Liver (tissue), 9 donors: Measurements from ENCODE around the gene SORL1. TPM values are rescaled to one million over a fixed set of nuclear protein-coding genes. Genes with fewer than 3 reads are reported as not detected.

Experiments used
- DNase-seq: peaks from one replicate; pipeline ENCODE4 v3.0.0-alpha.2; 2017; ENCODE audit warnings: low spot score
- H3K27ac ChIP-seq, 2 donors: one replicate each; pipeline ENCODE4 v1.7.0; 2013; ENCODE audit warnings: inconsistent platforms in 2 of 2, low read length in 2 of 2, control low read depth in 1 of 2, low read depth in 1 of 2, mild to moderate bottlenecking in 1 of 2
- H3K27me3 ChIP-seq, 4 donors: one replicate each; pipeline versions ENCODE4 v1.6.1 to v1.7.0; 2013; ENCODE audit warnings: low read length in 3 of 4, inconsistent platforms in 1 of 4, mild to moderate bottlenecking in 1 of 4, moderate library complexity in 1 of 4; ENCODE audit not compliant: control insufficient read depth in 4 of 4, insufficient read depth in 4 of 4
- H3K36me3 ChIP-seq, 4 donors: one replicate each; pipeline versions ENCODE4 v1.6.1 to v1.7.0; 2013; ENCODE audit warnings: low read length in 3 of 4, mild to moderate bottlenecking in 3 of 4, low read depth in 1 of 4, moderate library complexity in 1 of 4; ENCODE audit not compliant: control insufficient read depth in 4 of 4, insufficient read depth in 3 of 4
- H3K4me1 ChIP-seq, 4 donors: one replicate each; pipeline versions ENCODE4 v1.6.1 to v1.7.0; 2013; ENCODE audit warnings: low read length in 3 of 4, mild to moderate bottlenecking in 3 of 4, moderate library complexity in 1 of 4; ENCODE audit not compliant: control insufficient read depth in 4 of 4, insufficient read depth in 4 of 4
- H3K4me3 ChIP-seq, 3 donors: one replicate each; pipeline versions ENCODE4 v1.6.1 to v1.7.0; 2013; ENCODE audit warnings: low read length in 3 of 3, control low read depth in 1 of 3, low read depth in 1 of 3, mild to moderate bottlenecking in 1 of 3
- H3K9ac ChIP-seq, 2 donors: one replicate each; pipeline ENCODE4 v1.7.0; 2013; ENCODE audit warnings: low read length in 2 of 2, mild to moderate bottlenecking in 2 of 2, moderate library complexity in 2 of 2, control low read depth in 1 of 2, low read depth in 1 of 2
- H3K9me3 ChIP-seq, 4 donors: one replicate each; pipeline versions ENCODE4 v1.6.1 to v1.7.0; 2013; ENCODE audit warnings: low read length in 3 of 4; ENCODE audit not compliant: control insufficient read depth in 4 of 4
- ATF3 ChIP-seq: IDR thresholded peaks from 2 replicates; pipeline ENCODE4 v1.6.1; 2016; ENCODE audit warnings: antibody characterized with exemption
- EGR1 ChIP-seq, 2 donors: IDR thresholded peaks; 2 replicates each; pipeline ENCODE4 v1.6.1; 2016 to 2018; ENCODE audit warnings: antibody characterized with exemption in 2 of 2, low read depth in 2 of 2
- FOXA1 ChIP-seq: IDR thresholded peaks from 2 replicates; pipeline ENCODE4 v1.6.1; 2016; ENCODE audit warnings: antibody characterized with exemption
- FOXA2 ChIP-seq: IDR thresholded peaks from 2 replicates; pipeline ENCODE4 v1.6.1; 2016; ENCODE audit warnings: antibody characterized with exemption
- GABPA ChIP-seq, 2 donors: IDR thresholded peaks in 1 of 2; conservative IDR thresholded peaks in 1 of 2; 2 replicates each; pipeline ENCODE4 v1.6.1; 2016; ENCODE audit warnings: antibody characterized with exemption in 2 of 2, mild to moderate bottlenecking in 1 of 2, moderate library complexity in 1 of 2
- HNF4A ChIP-seq, 2 donors: conservative IDR thresholded peaks; 2 replicates each; pipeline ENCODE4 v1.6.1; 2016; ENCODE audit warnings: antibody characterized with exemption in 2 of 2, mild to moderate bottlenecking in 2 of 2
- HNF4G ChIP-seq: IDR thresholded peaks from 2 replicates; pipeline ENCODE4 v1.6.1; 2016; ENCODE audit warnings: antibody characterized with exemption
- JUND ChIP-seq, 2 donors: IDR thresholded peaks; 2 replicates each; pipeline ENCODE4 v1.6.1; 2016; ENCODE audit warnings: antibody characterized with exemption in 2 of 2
- MAX ChIP-seq: IDR thresholded peaks from 2 replicates; pipeline ENCODE4 v1.6.1; 2016; ENCODE audit warnings: antibody characterized with exemption
- NR2F2 ChIP-seq: IDR thresholded peaks from 2 replicates; pipeline ENCODE4 v1.6.1; 2016; ENCODE audit warnings: antibody characterized with exemption
- RAD21 ChIP-seq, 2 donors: IDR thresholded peaks; 2 replicates each; pipeline ENCODE4 v1.6.1; 2016; ENCODE audit warnings: antibody characterized with exemption in 2 of 2, mild to moderate bottlenecking in 2 of 2
- RXRA ChIP-seq, 2 donors: IDR thresholded peaks; 2 replicates each; pipeline ENCODE4 v1.6.1; 2017 to 2018; ENCODE audit warnings: antibody characterized with exemption in 2 of 2, mild to moderate bottlenecking in 1 of 2
- SP1 ChIP-seq: IDR thresholded peaks from 2 replicates; pipeline ENCODE4 v1.6.1; 2018; ENCODE audit warnings: antibody characterized with exemption, mild to moderate bottlenecking
- TAF1 ChIP-seq: conservative IDR thresholded peaks from 2 replicates; pipeline ENCODE4 v1.6.1; 2016; ENCODE audit warnings: antibody characterized with exemption, mild to moderate bottlenecking
- YY1 ChIP-seq: IDR thresholded peaks from 2 replicates; pipeline ENCODE4 v1.6.1; 2016; ENCODE audit warnings: antibody characterized with exemption, mild to moderate bottlenecking
- WGBS: extraction: QIAGEN DNeasy Blood & Tissue Kit; methylation state at CpG from one replicate; pipeline ENCODE4 v1.1.7; 2013; 5-methylcytosine and 5-hydroxymethylcytosine counted together
- polyA plus RNA-seq, 2 donors: library from polyadenylated mRNA; stranded (reverse) in 1 of 2; unstranded in 1 of 2; fragments of 200-250 nt in 1 of 2; fragments of >200 nt in 1 of 2; fragmentation: Nextera tagmentation in 1 of 2; extraction: Ambion mirVana in 1 of 2; gene quantifications; one replicate each; pipeline versions ENCODE4 v1.2.1 to v1.2.3, GENCODE V29; 2013 to 2015
- total RNA-seq, 2 donors: library from RNA; depleted of rRNA; stranded (reverse); fragments of >200 nt; gene quantifications; one replicate each; pipeline ENCODE4 v1.2.3, GENCODE V29; 2014
- TF ChIP-seq, protein P1 (sequence below): fragments of 150-350 bp; IDR thresholded peaks from 2 replicates; pipeline ENCODE4 v1.5.1; 2017; ENCODE audit warnings: improper control_type of control experiment, low read depth, low read length; ENCODE audit not compliant: missing input control
- TF ChIP-seq, protein P2 (sequence below): IDR thresholded peaks from 2 replicates; pipeline ENCODE4 v1.6.1; 2016; ENCODE audit warnings: antibody characterized with exemption, mild to moderate bottlenecking
- TF ChIP-seq, protein P3 (sequence below): IDR thresholded peaks from 2 replicates; pipeline ENCODE4 v1.6.1; 2016; ENCODE audit warnings: antibody characterized with exemption
- donor health status: healthy.
- donor health status: healthy.
- donor health status: healthy.
- donor health status: healthy.
- donor health status: healthy.

SORL1 gene
- total and polyA plus RNA-seq, 4 donors = 14.6 to 124 (median 25.4) TPM

DNA sequence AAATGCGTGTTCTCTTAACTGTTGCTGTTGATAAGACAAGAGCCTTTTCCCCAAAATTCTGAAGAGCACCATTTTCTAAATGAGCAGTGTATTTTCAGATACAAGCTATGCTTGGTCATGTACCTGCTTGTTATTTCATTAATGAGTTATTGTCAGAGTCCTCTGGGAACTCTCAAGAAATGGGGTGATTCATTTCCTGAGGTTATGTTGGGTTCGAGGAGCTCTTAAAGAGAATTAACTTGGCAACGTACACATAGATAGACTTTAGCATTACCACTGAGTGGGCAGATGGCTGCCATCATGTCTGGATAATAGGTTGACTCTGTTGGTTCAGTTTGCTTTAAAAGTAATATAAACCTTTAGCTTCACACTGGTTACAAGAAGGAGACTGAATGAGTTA is 88.5 kb downstream of the SORL1 start:
- no peak overlapping the region for H3K9ac ChIP-seq
- DNase-seq = no peak
- no peaks in the 10 kb centered on the region for H3K9me3 ChIP-seq
- H3K27ac ChIP-seq = no peak overlapping the region
- H3K27me3 ChIP-seq = no peaks in the 10 kb centered on the region
- WGBS = 92% methylated on average over 3 of the region's 3 CpGs
- H3K36me3 ChIP-seq = peaks cover 3 to 42% (median 32%) of the 10 kb centered on the region in 4 donors
- H3K4me3 ChIP-seq = no peak overlapping the region
- no peaks in the 10 kb centered on the region for H3K4me1 ChIP-seq
- no peak for TF ChIP-seq EGR1 (IDR thresholded peaks at IDR 0.05; ENCODE audit: low read depth in 2 of 2)
- no peak for TF ChIP-seq RAD21 (IDR thresholded peaks at IDR 0.05)
- TF ChIP-seq GABPA (IDR thresholded peaks at IDR 0.05 in 1 of 2, conservative IDR thresholded peaks at IDR 0.05 in 1 of 2) = no peak
- TF ChIP-seq NR2F2 = no peak
- no peak for TF ChIP-seq HNF4A (conservative IDR thresholded peaks at IDR 0.05)
- no peak for TF ChIP-seq ATF3
- no peak for TF ChIP-seq YY1
- no peak for TF ChIP-seq FOXA2
- no peak for TF ChIP-seq HNF4G
- TF ChIP-seq, protein P1, sequence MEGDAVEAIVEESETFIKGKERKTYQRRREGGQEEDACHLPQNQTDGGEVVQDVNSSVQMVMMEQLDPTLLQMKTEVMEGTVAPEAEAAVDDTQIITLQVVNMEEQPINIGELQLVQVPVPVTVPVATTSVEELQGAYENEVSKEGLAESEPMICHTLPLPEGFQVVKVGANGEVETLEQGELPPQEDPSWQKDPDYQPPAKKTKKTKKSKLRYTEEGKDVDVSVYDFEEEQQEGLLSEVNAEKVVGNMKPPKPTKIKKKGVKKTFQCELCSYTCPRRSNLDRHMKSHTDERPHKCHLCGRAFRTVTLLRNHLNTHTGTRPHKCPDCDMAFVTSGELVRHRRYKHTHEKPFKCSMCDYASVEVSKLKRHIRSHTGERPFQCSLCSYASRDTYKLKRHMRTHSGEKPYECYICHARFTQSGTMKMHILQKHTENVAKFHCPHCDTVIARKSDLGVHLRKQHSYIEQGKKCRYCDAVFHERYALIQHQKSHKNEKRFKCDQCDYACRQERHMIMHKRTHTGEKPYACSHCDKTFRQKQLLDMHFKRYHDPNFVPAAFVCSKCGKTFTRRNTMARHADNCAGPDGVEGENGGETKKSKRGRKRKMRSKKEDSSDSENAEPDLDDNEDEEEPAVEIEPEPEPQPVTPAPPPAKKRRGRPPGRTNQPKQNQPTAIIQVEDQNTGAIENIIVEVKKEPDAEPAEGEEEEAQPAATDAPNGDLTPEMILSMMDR = no peak
- TF ChIP-seq MAX = no peak
- no peak for TF ChIP-seq RXRA (IDR thresholded peaks at IDR 0.05)
- no peak for TF ChIP-seq JUND (IDR thresholded peaks at IDR 0.05)
- no peak for TF ChIP-seq TAF1
- no peak for TF ChIP-seq FOXA1
- TF ChIP-seq, protein P2, sequence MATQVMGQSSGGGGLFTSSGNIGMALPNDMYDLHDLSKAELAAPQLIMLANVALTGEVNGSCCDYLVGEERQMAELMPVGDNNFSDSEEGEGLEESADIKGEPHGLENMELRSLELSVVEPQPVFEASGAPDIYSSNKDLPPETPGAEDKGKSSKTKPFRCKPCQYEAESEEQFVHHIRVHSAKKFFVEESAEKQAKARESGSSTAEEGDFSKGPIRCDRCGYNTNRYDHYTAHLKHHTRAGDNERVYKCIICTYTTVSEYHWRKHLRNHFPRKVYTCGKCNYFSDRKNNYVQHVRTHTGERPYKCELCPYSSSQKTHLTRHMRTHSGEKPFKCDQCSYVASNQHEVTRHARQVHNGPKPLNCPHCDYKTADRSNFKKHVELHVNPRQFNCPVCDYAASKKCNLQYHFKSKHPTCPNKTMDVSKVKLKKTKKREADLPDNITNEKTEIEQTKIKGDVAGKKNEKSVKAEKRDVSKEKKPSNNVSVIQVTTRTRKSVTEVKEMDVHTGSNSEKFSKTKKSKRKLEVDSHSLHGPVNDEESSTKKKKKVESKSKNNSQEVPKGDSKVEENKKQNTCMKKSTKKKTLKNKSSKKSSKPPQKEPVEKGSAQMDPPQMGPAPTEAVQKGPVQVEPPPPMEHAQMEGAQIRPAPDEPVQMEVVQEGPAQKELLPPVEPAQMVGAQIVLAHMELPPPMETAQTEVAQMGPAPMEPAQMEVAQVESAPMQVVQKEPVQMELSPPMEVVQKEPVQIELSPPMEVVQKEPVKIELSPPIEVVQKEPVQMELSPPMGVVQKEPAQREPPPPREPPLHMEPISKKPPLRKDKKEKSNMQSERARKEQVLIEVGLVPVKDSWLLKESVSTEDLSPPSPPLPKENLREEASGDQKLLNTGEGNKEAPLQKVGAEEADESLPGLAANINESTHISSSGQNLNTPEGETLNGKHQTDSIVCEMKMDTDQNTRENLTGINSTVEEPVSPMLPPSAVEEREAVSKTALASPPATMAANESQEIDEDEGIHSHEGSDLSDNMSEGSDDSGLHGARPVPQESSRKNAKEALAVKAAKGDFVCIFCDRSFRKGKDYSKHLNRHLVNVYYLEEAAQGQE = no peak
- no peak for TF ChIP-seq SP1

GRCh38 chr11:121543836-121544380 is 91.8 kb downstream of the SORL1 start:
- H3K9me3 ChIP-seq = no peaks in the 10 kb centered on the region
- peaks cover 3 to 47% (median 36%) of the 10 kb centered on the region in 4 donors for H3K36me3 ChIP-seq
- WGBS = 94% methylated on average over 6 of the region's 6 CpGs
- no peaks in the 10 kb centered on the region for H3K4me1 ChIP-seq
- H3K27ac ChIP-seq = no peak overlapping the region
- no peak overlapping the region for H3K9ac ChIP-seq
- DNase-seq = no peak
- H3K4me3 ChIP-seq = no peak overlapping the region
- no peaks in the 10 kb centered on the region for H3K27me3 ChIP-seq
- TF ChIP-seq JUND (IDR thresholded peaks at IDR 0.05) = no peak
- TF ChIP-seq MAX = no peak
- no peak for TF ChIP-seq FOXA1
- no peak for TF ChIP-seq GABPA (IDR thresholded peaks at IDR 0.05 in 1 of 2, conservative IDR thresholded peaks at IDR 0.05 in 1 of 2)
- no peak for TF ChIP-seq NR2F2
- TF ChIP-seq RXRA (IDR thresholded peaks at IDR 0.05) = no peak
- TF ChIP-seq, protein P3, sequence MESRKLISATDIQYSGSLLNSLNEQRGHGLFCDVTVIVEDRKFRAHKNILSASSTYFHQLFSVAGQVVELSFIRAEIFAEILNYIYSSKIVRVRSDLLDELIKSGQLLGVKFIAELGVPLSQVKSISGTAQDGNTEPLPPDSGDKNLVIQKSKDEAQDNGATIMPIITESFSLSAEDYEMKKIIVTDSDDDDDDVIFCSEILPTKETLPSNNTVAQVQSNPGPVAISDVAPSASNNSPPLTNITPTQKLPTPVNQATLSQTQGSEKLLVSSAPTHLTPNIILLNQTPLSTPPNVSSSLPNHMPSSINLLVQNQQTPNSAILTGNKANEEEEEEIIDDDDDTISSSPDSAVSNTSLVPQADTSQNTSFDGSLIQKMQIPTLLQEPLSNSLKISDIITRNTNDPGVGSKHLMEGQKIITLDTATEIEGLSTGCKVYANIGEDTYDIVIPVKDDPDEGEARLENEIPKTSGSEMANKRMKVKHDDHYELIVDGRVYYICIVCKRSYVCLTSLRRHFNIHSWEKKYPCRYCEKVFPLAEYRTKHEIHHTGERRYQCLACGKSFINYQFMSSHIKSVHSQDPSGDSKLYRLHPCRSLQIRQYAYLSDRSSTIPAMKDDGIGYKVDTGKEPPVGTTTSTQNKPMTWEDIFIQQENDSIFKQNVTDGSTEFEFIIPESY = no peak
- TF ChIP-seq, protein P2 = no peak
- TF ChIP-seq, protein P1 = no peak
